ENCODE results near the gene FGGY.
A peak's percentile ranks its signal among the peaks of the same experiment; 100 is the strongest.
"Not testable (repeated sequence)": the region's sequence is repeated elsewhere in the genome, so short reads cannot be mapped to it uniquely, and the experiment has no call there.

FGGY gene

GRCh38 chr1:59298026-59298583 is 1.2 kb downstream of the FGGY start:
- Mint-ChIP-seq H3K36me3 (peaks cover 5% of the 10 kb centered on the region), H3K4me1 (ENCODE audit: low read depth) (peaks cover 16% of the 10 kb centered on the region), H3K27ac (peak overlapping the region; percentile 50), H3K27me3 (no peaks in the 10 kb centered on the region), H3K4me3 (peak overlapping the region; percentile 93), H3K9me3 (ENCODE audit: low read depth) (peaks cover 4% of the 10 kb centered on the region)

- Mint-ChIP-seq H3K4me3 (peak overlapping the region; percentile 27), H3K36me3 (peaks cover 8% of the 10 kb centered on the region), H3K27ac (no peak overlapping the region), H3K9me3 (ENCODE audit: low read depth) (peaks cover 4% of the 10 kb centered on the region), H3K27me3 (no peaks in the 10 kb centered on the region), H3K4me1 (ENCODE audit: low read depth) (peaks cover 16% of the 10 kb centered on the region)
Measured at GRCh38 chr1:59298710-59299346, 1.9 kb downstream of the FGGY start.

- Mint-ChIP-seq H3K36me3 (peaks cover 14% of the 10 kb centered on the region), H3K9me3 (ENCODE audit: low read depth) (peaks cover 12% of the 10 kb centered on the region), H3K4me1 (ENCODE audit: low read depth) (peaks cover 16% of the 10 kb centered on the region)
- not testable (repeated sequence) for H3K4me3 Mint-ChIP-seq, H3K27ac Mint-ChIP-seq, H3K27me3 Mint-ChIP-seq
Measured at GRCh38 chr1:59299670-59300069, 2.8 kb downstream of the FGGY start.

- H3K36me3 Mint-ChIP-seq: peaks cover 26% of the 10 kb centered on the region
- H3K9me3 Mint-ChIP-seq (ENCODE audit: low read depth): peaks cover 23% of the 10 kb centered on the region
- peaks cover 10% of the 10 kb centered on the region for H3K4me1 Mint-ChIP-seq (ENCODE audit: low read depth)
- no peaks in the 10 kb centered on the region for H3K27me3 Mint-ChIP-seq
- no peak overlapping the region for H3K27ac Mint-ChIP-seq
- H3K4me3 Mint-ChIP-seq: no peak overlapping the region
Measured at GRCh38 chr1:59302297-59302696, 5.4 kb downstream of the FGGY start.

GRCh38 chr1:59302871-59303270 is 6.0 kb downstream of the FGGY start:
- H3K27ac Mint-ChIP-seq: no peak overlapping the region
- H3K27me3 Mint-ChIP-seq: no peaks in the 10 kb centered on the region
- no peak overlapping the region for H3K4me3 Mint-ChIP-seq
- peaks cover 8% of the 10 kb centered on the region for H3K4me1 Mint-ChIP-seq (ENCODE audit: low read depth)
- H3K36me3 Mint-ChIP-seq: peaks cover 26% of the 10 kb centered on the region
- peaks cover 23% of the 10 kb centered on the region for H3K9me3 Mint-ChIP-seq (ENCODE audit: low read depth)

- peaks cover 28% of the 10 kb centered on the region for H3K36me3 Mint-ChIP-seq
- H3K4me1 Mint-ChIP-seq (ENCODE audit: low read depth): no peaks in the 10 kb centered on the region
- no peak overlapping the region for H3K4me3 Mint-ChIP-seq
- no peaks in the 10 kb centered on the region for H3K27me3 Mint-ChIP-seq
- H3K9me3 Mint-ChIP-seq (ENCODE audit: low read depth): peaks cover 23% of the 10 kb centered on the region
- no peak overlapping the region for H3K27ac Mint-ChIP-seq
Measured at GRCh38 chr1:59305188-59305587, 8.3 kb downstream of the FGGY start.

GRCh38 chr1:59307591-59307990 is 10.7 kb downstream of the FGGY start:
- Mint-ChIP-seq H3K27me3 (no peaks in the 10 kb centered on the region), H3K4me1 (ENCODE audit: low read depth) (no peaks in the 10 kb centered on the region), H3K4me3 (no peak overlapping the region), H3K9me3 (ENCODE audit: low read depth) (peaks cover 19% of the 10 kb centered on the region), H3K27ac (no peak overlapping the region), H3K36me3 (peaks cover 29% of the 10 kb centered on the region)

- peaks cover 25% of the 10 kb centered on the region for H3K36me3 Mint-ChIP-seq
- peaks cover 19% of the 10 kb centered on the region for H3K9me3 Mint-ChIP-seq (ENCODE audit: low read depth)
- no peak overlapping the region for H3K27ac Mint-ChIP-seq
- no peak overlapping the region for H3K4me3 Mint-ChIP-seq
- H3K4me1 Mint-ChIP-seq (ENCODE audit: low read depth): no peaks in the 10 kb centered on the region
- H3K27me3 Mint-ChIP-seq: no peaks in the 10 kb centered on the region
Measured at GRCh38 chr1:59308839-59309238, 11.9 kb downstream of the FGGY start.

- H3K27ac Mint-ChIP-seq: no peak overlapping the region
- no peaks in the 10 kb centered on the region for H3K4me1 Mint-ChIP-seq (ENCODE audit: low read depth)
- H3K9me3 Mint-ChIP-seq (ENCODE audit: low read depth): peaks cover 14% of the 10 kb centered on the region
- H3K4me3 Mint-ChIP-seq: no peak overlapping the region
- H3K36me3 Mint-ChIP-seq: peaks cover 20% of the 10 kb centered on the region
- H3K27me3 Mint-ChIP-seq: no peaks in the 10 kb centered on the region
Measured at GRCh38 chr1:59309392-59309791, 12.5 kb downstream of the FGGY start.

- Mint-ChIP-seq H3K27me3 (no peaks in the 10 kb centered on the region), H3K4me3 (no peak overlapping the region), H3K27ac (no peak overlapping the region), H3K4me1 (ENCODE audit: low read depth) (no peaks in the 10 kb centered on the region), H3K36me3 (peaks cover 18% of the 10 kb centered on the region), H3K9me3 (ENCODE audit: low read depth) (peaks cover 8% of the 10 kb centered on the region)
Measured at GRCh38 chr1:59309795-59310548, 13.1 kb downstream of the FGGY start.

GRCh38 chr1:59310549-59311250 is 13.8 kb downstream of the FGGY start:
- Mint-ChIP-seq H3K27ac (no peak overlapping the region), H3K4me3 (no peak overlapping the region), H3K36me3 (peaks cover 16% of the 10 kb centered on the region), H3K4me1 (ENCODE audit: low read depth) (no peaks in the 10 kb centered on the region), H3K9me3 (ENCODE audit: low read depth) (peaks cover 5% of the 10 kb centered on the region), H3K27me3 (no peaks in the 10 kb centered on the region)

GRCh38 chr1:59314776-59315528 is 18.1 kb downstream of the FGGY start:
- Mint-ChIP-seq H3K9me3 (ENCODE audit: low read depth) (no peaks in the 10 kb centered on the region), H3K27me3 (no peaks in the 10 kb centered on the region), H3K27ac (no peak overlapping the region), H3K4me1 (ENCODE audit: low read depth) (no peaks in the 10 kb centered on the region), H3K36me3 (peaks cover 7% of the 10 kb centered on the region), H3K4me3 (no peak overlapping the region)

- no peaks in the 10 kb centered on the region for H3K27me3 Mint-ChIP-seq
- H3K4me3 Mint-ChIP-seq: no peak overlapping the region
- peaks cover 5% of the 10 kb centered on the region for H3K36me3 Mint-ChIP-seq
- H3K4me1 Mint-ChIP-seq (ENCODE audit: low read depth): no peaks in the 10 kb centered on the region
- H3K9me3 Mint-ChIP-seq (ENCODE audit: low read depth): no peaks in the 10 kb centered on the region
- no peak overlapping the region for H3K27ac Mint-ChIP-seq
Measured at GRCh38 chr1:59315529-59316463, 18.9 kb downstream of the FGGY start.

Measured in activated naive CD8-positive, alpha-beta T cell (primary cell).